OCI-LY3 (cell line): ENCODE results near the gene SKOR1.

ENCODE experiments used
- H2AFZ ChIP-seq: fragments of 200-600, 300-600 bp; shearing (Covaris generic); 2 replicates; pipeline ENCODE4 v1.6.0; 2014; ENCODE audit warnings: antibody characterized with exemption, low read depth, low read length
- H3K27ac ChIP-seq: fragments of 200-600, 300-600 bp; sonication (generic); 2 replicates; pipeline ENCODE4 v1.5.1; 2014; ENCODE audit warnings: mild to moderate bottlenecking, low read length, moderate library complexity, mixed read lengths
- H3K27me3 ChIP-seq: fragments of 200-600, 300-600 bp; sonication (generic); 2 replicates; pipeline ENCODE4 v1.6.1; 2014; ENCODE audit warnings: low read depth, low read length, mixed read lengths
- H3K36me3 ChIP-seq: fragments of 200-600, 300-600 bp; sonication (generic); replicated peaks from 2 replicates; pipeline ENCODE3; 2014; ENCODE audit warnings: low read depth, low read length, mixed read lengths
- H3K4me1 ChIP-seq: fragments of 300-600, 200-600 bp; sonication (generic); 2 replicates; pipeline ENCODE4 v1.6.1; 2014; ENCODE audit warnings: low read length, mixed read lengths
- H3K4me2 ChIP-seq: fragments of 200-600, 300-600 bp; sonication (generic); 2 replicates; pipeline ENCODE4 v1.6.1; 2014; ENCODE audit warnings: low read length, mixed read lengths
- H3K4me3 ChIP-seq: fragments of 300-600, 200-600 bp; sonication (generic); 2 replicates; pipeline ENCODE4 v1.5.1; 2014; ENCODE audit warnings: antibody characterized with exemption, mild to moderate bottlenecking, low read length, moderate library complexity
- H3K79me2 ChIP-seq: fragments of 300-600, 200-600 bp; shearing (Covaris generic); 2 replicates; pipeline ENCODE4 v1.6.1; 2014; ENCODE audit warnings: mild to moderate bottlenecking, low read length, mixed read lengths
- H3K9ac ChIP-seq: fragments of 300-600, 200-600 bp; shearing (Covaris generic); 2 replicates; pipeline ENCODE4 v1.6.0; 2014; ENCODE audit warnings: mild to moderate bottlenecking, low read length, moderate library complexity
- H3K9me3 ChIP-seq: fragments of 200-600, 300-600 bp; shearing (Covaris generic); 2 replicates; pipeline ENCODE4 v1.6.1; 2014; ENCODE audit warnings: low read length, mixed read lengths; ENCODE audit not compliant: insufficient read depth
- H4K20me1 ChIP-seq: fragments of 200-600, 300-600 bp; sonication (generic); 2 replicates; pipeline ENCODE4 v1.6.1; 2016; ENCODE audit warnings: low read length, mixed read lengths; ENCODE audit not compliant: insufficient read depth
- CTCF ChIP-seq: fragments of 200-600, 300-600 bp; sonication (generic); IDR thresholded peaks from 2 replicates; pipeline ENCODE4 v1.5.1; 2014; ENCODE audit warnings: antibody characterized with exemption, low read length, low read depth
- EZH2phosphoT487 ChIP-seq: fragments of 200-600 bp; shearing (Covaris generic); IDR thresholded peaks from 2 replicates; pipeline ENCODE4 v1.6.1; 2018; ENCODE audit warnings: antibody characterized with exemption, mixed run types, low read depth

SKOR1 gene

GRCh38 chr15:67784856-67785430 lies 40.4 kb upstream of the SKOR1 start:
- H3K27me3 ChIP-seq = no peaks in the 10 kb centered on the region

GRCh38 chr15:67785431-67785830 lies 39.9 kb upstream of the SKOR1 start:
- H3K9ac ChIP-seq = no peak overlapping the region
- no peak overlapping the region for H3K4me3 ChIP-seq
- no peaks in the 10 kb centered on the region for H3K79me2 ChIP-seq
- no peak overlapping the region for H2AFZ ChIP-seq
- TF ChIP-seq EZH2phosphoT487 (no peak), CTCF (no peak)
- 0 out of 2 replicates have a peak overlapping the region, but pooled peaks have one; percentile 70 for H3K4me2 ChIP-seq
- H3K27me3 ChIP-seq = no peaks in the 10 kb centered on the region
- no peaks in the 10 kb centered on the region for H4K20me1 ChIP-seq
- no peak overlapping the region for H3K27ac ChIP-seq
- H3K36me3 ChIP-seq = peaks cover 6% of the 10 kb centered on the region
- H3K4me1 ChIP-seq = peaks cover 38% of the 10 kb centered on the region
- peaks cover 14% of the 10 kb centered on the region; the same call in 1 of the 2 replicates for H3K9me3 ChIP-seq

More at GRCh38 chr15:67784856-67785430, 40.4 kb upstream of the SKOR1 start:
- peaks cover 14% of the 10 kb centered on the region; the same call in 1 of the 2 replicates for H3K9me3 ChIP-seq
- no peak overlapping the region; the same call in 1 of the 2 replicates for H3K9ac ChIP-seq
- no peak overlapping the region for H2AFZ ChIP-seq
- peaks cover 6% of the 10 kb centered on the region for H3K36me3 ChIP-seq
- H4K20me1 ChIP-seq = no peaks in the 10 kb centered on the region
- no peak for TF ChIP-seq EZH2phosphoT487
- no peak for TF ChIP-seq CTCF
- H3K4me2 ChIP-seq = peak overlapping the region; percentile 70
- peaks cover 38% of the 10 kb centered on the region for H3K4me1 ChIP-seq
- peak overlapping the region; percentile 68 for H3K27ac ChIP-seq
- H3K79me2 ChIP-seq = no peaks in the 10 kb centered on the region
- H3K4me3 ChIP-seq = peak overlapping the region; percentile 30

DNA sequence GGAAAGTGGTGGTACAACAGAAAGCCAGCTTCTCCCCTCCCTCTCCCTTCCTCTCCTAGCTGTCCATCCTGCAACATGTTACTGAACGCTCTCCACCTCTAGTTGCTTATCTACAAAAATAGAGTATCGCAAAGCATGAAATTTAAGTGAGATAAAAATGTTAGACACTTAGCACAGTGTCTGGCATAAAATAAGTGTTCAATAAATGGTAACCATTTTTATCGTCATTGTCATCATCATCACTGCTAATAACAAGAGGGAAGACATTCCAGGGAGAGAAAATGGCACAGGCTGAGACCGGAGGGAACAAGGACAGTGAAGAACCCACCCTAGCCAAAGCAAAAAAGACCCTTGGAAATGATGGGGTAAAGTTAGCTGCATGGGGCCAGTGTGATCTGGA lies 38.7 kb upstream of the SKOR1 start:
- Histone ChIP-seq H3K4me2 (no peak overlapping the region), H3K79me2 (no peaks in the 10 kb centered on the region), H3K27ac (no peak overlapping the region), H3K4me1 (peaks cover 38% of the 10 kb centered on the region), H3K36me3 (peaks cover 6% of the 10 kb centered on the region), H4K20me1 (no peaks in the 10 kb centered on the region), H2AFZ (no peak overlapping the region), H3K9me3 (peaks cover 14% of the 10 kb centered on the region; the same call in 1 of the 2 replicates), H3K9ac (no peak overlapping the region), H3K4me3 (no peak overlapping the region), H3K27me3 (no peaks in the 10 kb centered on the region)
- TF ChIP-seq EZH2phosphoT487 = no peak
- TF ChIP-seq CTCF = no peak

DNA sequence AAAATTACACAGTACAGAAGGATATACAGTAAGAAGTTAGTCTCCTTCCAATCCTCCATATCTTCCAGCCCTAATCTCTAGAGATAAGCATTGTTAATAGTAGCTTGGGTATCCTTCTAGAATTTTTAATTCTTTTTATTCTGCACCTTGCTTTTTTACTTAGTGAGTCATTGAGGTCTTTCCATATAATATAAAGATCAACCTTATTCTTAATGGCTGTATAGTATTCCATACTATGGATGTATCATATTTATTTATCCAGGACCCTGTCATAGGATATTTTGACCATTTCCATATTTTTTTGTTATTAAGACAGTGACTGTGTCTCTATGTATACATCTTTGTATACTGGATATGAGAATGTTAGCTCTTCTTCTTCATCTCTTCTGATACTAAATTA lies 36.3 kb upstream of the SKOR1 start:
- no peaks in the 10 kb centered on the region for H3K27me3 ChIP-seq
- H4K20me1 ChIP-seq = no peaks in the 10 kb centered on the region
- no peak overlapping the region for H2AFZ ChIP-seq
- H3K9me3 ChIP-seq = peaks cover 14% of the 10 kb centered on the region; the same call in 1 of the 2 replicates
- H3K36me3 ChIP-seq = peaks cover 6% of the 10 kb centered on the region
- no peak overlapping the region for H3K4me3 ChIP-seq
- TF ChIP-seq EZH2phosphoT487 (no peak), CTCF (no peak)
- no peaks in the 10 kb centered on the region for H3K79me2 ChIP-seq
- no peak overlapping the region for H3K4me2 ChIP-seq
- no peak overlapping the region for H3K27ac ChIP-seq
- H3K4me1 ChIP-seq = peaks cover 19% of the 10 kb centered on the region
- H3K9ac ChIP-seq = no peak overlapping the region
